PC-9 (cell line): ENCODE data around the gene SMTNL2.

ENCODE experiments used
- EZH2 ChIP-seq: fragments of 200-600 bp; sonication (generic); IDR thresholded peaks from 2 replicates; pipeline ENCODE4 v1.8.0; 2017; ENCODE audit warnings: antibody characterized with exemption, low read depth
- TF ChIP-seq, protein P1 (sequence below): fragments of 200-600 bp; sonication (generic); conservative IDR thresholded peaks from 2 replicates; pipeline ENCODE4 v1.6.1; 2017; ENCODE audit warnings: mixed run types, antibody characterized with exemption, mild to moderate bottlenecking, moderate library complexity

DNA sequence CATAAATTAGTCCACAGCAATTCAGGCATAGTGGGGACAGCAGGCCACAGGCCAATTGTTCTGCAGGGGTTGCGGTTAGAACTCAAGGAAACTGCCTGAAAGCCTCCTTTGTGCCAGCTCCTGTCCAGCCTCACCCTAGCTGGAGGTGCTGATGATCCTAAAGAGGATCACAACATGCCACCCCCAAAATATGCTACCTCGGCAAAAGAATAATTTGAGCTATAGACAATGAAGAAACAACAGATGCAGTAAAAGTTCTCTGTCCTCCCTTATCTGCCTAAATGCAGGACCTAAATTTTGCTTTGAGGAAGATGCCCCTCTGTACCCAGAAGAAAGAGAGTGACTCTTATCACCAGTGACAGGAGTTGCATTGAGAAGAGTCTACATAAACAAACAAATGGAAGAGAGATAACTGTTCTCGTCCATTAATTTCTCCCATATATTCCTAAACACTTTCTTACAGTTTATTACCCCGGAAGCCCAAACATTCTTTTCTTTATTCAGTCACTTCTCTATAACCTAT is 42.5 kb downstream of the SMTNL2 start:
- TF ChIP-seq, protein P1, sequence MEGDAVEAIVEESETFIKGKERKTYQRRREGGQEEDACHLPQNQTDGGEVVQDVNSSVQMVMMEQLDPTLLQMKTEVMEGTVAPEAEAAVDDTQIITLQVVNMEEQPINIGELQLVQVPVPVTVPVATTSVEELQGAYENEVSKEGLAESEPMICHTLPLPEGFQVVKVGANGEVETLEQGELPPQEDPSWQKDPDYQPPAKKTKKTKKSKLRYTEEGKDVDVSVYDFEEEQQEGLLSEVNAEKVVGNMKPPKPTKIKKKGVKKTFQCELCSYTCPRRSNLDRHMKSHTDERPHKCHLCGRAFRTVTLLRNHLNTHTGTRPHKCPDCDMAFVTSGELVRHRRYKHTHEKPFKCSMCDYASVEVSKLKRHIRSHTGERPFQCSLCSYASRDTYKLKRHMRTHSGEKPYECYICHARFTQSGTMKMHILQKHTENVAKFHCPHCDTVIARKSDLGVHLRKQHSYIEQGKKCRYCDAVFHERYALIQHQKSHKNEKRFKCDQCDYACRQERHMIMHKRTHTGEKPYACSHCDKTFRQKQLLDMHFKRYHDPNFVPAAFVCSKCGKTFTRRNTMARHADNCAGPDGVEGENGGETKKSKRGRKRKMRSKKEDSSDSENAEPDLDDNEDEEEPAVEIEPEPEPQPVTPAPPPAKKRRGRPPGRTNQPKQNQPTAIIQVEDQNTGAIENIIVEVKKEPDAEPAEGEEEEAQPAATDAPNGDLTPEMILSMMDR = no peak
- TF ChIP-seq EZH2 = no peak
